HG02610 (cell line): ENCODE results near the gene AHRR.
"Not testable (repeated sequence)": the region's sequence is repeated elsewhere in the genome, so short reads cannot be mapped to it uniquely, and the experiment has no call there.

Source experiments
- ATAC-seq: cut with Tn5 transposase; IDR thresholded peaks from one replicate; pipeline ENCODE4 v1.9.1; 2021; ENCODE audit warnings: mild to moderate bottlenecking, moderate library complexity; ENCODE audit not compliant: unreplicated experiment

AHRR gene

GRCh38 chr5:305050-305449 is 16.5 kb upstream of the AHRR start:
- ATAC-seq: no peak

DNA sequence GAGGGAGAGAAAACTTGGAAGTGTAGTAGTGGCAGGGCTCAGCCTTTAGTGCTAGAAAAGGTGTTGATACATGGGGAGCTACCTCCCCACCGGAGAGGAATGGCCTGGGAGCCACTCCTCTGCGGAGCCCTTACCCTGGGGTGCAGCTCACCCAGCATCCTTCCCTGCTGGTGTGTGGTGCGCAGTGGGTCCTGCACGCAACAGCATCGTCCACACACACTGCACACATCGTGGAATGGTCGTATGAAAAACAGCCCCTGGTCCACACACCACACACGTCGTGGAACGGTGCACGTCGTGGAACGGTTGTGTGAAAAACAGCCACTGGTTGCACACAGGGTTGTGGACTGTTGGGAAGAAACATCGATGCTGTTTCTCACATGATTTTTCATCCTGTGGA is 16.1 kb upstream of the AHRR start:
- ATAC-seq: no peak

DNA sequence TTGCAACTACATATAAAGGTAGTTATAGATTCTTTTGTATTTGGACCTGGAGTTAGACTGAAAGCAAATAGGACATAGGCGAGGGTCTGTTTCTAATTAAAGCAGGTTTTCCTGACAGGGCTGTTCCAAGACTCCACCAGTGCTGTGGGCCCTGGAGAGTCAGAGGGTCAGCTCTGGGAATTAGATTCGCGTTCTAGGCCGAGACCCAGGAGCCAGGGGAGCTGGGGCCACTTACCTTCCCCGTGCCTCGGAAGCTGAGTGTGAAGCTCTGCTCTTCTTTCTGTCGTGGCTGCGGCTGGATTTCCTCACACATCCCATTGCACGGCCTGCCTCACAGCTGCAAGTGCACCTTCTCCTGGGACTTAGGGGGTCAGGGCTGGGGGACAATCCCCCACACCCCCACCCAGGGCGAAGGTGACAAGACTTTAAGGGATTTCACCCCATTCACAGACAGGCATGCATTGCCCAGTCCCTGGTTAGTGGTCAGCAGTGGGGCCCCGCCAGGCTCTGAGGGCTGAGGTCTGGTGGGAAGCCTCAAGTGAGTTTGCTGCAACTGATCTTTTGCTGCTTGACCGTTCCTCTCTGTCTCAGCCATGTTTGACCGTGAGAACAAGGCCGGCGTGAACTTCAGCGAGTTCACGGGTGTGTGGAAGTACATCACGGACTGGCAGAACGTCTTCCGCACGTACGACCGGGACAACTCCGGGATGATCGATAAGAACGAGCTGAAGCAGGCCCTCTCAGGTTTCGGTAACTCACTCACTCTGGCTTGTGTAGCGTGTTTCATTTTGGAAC is 15.3 kb upstream of the AHRR start:
- no peak for ATAC-seq

DNA sequence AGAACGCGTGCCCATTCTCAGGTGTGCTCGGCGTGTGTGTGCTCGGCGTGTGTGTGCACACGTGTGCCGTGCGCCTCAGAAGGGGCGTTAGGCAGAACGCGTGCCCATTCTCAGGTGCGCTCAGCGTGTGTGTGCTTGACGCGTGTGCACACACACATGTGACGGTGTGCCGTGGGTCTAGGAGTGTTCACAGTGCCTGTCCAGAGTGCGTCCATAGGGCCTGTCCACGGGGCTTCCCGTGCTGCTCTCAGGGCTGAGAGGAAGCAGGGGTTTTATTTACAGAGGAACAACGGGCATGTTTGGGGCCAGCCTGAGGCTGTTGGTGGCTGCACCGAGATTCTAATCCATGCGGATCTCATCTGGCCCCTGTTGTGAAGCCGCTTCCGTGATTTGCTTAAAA is 14.2 kb upstream of the AHRR start:
- ATAC-seq: no peak

GRCh38 chr5:307794-308579 is 13.5 kb upstream of the AHRR start:
- no peak for ATAC-seq

- ATAC-seq: no peak
Observed at GRCh38 chr5:308672-309271, 12.7 kb upstream of the AHRR start.

GRCh38 chr5:309831-310230 is 11.7 kb upstream of the AHRR start:
- not testable (repeated sequence) for ATAC-seq

GRCh38 chr5:310516-310915 is 11.0 kb upstream of the AHRR start:
- ATAC-seq: no peak

DNA sequence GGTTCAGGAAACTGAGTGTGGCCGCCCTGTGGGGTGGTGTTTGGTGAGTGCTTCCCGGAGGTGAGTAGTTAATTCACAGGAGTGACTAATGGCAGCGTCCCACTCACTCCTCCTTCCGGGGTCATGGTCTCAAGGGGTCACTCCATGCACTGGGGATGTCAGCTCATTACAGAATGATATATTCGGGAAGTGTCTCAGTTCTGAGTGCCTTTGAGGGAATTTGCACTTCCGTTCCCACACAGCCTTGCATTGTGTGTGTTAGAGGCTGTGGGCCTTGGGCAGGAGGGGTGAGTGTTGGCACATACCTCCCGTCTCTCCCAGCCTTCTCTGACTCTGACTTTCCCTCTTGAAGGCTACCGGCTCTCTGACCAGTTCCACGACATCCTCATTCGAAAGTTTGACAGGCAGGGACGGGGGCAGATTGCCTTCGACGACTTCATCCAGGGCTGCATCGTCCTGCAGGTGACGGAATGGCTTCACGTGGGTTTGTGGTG is 10.5 kb upstream of the AHRR start:
- no peak for ATAC-seq

DNA sequence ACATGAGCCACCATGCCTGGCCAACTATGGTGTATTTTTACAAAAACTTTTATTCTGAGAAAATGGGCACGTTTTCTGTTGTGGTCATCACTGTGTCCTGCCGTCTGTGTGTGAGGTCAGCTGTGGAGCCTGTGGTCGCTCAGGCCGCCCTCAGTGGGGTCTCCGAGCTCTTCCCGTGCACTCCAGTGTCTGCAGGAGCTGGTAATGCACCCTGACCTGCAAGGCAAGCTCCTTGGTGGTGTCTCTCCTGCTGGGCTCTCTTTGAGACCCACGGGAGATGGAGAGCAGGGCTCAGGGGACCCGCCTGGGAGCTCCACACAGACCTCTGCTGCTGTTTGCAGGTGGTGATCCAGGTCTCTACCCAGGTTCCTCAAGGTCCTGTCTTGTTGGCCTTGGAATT is 9.6 kb upstream of the AHRR start:
- no peak for ATAC-seq

DNA sequence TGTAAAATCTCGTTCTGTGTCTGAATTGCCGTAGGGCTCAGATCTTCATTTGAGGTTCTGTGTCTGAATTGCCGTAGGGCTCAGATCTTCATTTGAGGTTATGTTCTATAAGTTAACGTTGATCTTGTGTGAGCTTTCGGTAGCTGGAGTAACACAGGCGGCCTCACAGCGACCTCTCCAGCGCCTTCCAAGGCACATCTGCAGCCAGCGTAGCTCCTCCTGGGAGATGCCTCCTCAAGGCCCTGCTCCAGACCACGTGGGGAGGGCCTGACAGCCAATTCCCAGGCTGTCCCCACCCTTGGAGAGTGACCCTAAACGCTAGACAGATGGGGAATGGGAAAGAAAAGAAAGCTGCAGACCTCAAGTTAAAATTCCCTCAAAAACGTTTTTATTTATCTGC is 8.7 kb upstream of the AHRR start:
- ATAC-seq: no peak

DNA sequence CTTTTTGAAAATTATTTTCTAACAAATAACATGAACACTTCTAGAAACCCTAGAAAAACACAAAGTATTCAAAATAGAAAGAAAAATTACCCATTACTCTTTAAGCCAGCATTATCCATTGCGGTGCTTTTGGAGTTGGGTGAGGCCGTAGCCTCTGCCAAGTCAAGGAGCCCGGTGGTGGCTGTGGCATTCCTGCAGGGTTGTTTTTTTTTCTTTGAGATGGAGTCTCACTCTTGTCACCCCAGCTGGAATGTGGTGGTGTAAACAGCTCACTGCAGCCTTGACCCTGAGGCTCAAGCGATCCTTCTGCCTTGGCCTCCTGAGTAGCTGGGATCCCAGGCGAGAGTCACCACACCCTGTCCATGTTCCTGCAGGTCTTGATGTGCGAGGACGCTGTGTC is 8.2 kb upstream of the AHRR start:
- ATAC-seq: no peak

DNA sequence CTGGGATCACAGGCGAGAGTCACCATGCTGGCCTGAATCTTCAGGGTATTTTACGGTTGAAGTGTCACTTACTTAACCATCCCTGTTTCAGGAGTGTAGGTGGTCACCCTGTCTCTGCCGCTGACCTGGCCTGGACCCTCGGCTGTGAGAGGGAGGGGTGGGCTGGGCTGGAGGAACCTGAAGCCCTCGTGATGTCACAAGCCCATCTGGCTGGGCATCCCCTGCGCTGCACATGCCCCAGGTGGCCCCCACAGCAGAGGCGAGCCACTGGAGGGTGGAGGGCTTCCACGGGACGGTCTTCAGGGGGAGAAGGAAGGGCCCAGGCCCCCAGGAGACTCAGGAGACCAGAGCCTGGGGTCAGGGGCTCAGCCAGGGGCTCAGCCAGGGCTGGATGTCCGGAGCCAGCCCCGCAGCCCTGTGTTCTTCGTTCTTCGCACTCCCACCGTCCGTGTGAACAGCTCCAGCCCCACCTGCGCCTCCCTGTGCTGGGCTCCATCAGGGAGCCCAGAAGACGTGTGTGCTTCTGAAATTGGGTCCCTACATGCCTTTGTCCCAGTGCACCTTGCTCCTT is 7.6 kb upstream of the AHRR start:
- ATAC-seq: no peak

DNA sequence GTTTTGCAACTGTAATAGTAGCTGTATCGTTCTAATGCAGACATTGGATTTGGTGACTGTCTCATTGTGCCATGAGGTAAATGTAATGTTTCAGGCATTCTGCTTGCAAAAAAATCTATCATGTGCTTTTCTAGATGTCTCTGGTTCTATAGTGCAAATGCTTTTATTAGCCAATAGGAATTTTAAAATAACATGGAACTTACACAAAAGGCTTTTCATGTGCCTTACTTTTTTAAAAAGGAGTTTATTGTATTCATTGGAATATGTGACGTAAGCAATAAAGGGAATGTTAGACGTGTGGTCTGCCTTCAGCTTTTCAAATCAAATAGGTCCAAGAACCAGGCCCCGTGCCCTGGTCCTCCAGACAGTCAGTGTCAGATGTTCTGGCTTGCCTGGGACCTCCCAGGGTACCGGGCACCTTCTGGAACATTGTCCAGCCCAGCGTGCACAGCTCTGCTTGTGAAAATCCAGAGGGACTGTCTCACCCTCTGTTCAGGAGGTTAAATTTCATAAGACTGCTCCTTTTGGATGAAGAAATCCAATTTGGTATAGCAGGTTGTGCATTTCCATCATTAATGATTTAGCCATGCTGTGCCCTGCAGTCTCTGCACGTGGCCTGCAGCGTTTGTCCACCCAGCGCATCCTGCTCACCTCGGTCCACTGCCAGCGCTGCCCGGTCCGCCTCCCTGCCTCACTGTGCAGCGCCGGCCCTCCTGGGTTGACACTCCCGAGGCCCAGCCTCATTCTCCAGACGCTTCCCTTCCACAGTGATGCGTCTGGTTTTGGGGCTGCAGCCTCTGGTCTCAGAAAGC is 6.6 kb upstream of the AHRR start:
- no peak for ATAC-seq

DNA sequence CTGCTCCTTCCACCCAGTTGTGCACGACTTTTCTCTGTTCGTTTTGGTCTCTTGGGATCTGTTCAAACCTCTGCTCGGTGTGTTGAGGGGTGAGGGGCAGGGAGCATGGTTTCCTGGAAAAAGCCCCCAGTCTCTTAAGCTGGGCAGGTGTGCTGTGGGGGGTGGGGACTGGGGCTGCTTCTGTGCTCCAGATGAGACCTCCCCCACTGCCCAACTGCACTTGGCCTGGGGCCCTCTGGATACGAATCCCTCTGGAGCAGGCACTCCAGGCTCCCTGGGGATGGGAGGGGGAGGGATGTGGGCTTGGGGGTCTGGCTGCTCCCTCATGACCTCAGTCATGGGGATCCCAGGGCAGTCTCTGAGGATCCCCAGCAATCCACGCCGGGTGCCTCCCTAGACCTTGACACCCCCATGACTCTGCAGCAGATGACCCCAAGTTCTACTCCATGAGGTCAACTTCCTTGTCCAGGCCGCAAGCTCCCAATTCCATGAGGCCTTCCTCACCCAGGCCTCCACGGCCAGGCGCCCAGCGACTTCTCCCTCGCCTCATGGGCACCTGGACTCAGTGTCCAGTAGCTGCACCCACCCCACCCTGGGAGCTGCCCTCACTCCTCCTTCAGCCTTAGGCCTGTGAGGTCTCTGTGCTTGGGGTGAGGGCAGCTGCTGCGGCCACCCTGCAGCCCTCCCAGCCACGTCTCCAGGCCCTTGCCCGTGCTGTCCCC is 5.9 kb upstream of the AHRR start:
- ATAC-seq: no peak

DNA sequence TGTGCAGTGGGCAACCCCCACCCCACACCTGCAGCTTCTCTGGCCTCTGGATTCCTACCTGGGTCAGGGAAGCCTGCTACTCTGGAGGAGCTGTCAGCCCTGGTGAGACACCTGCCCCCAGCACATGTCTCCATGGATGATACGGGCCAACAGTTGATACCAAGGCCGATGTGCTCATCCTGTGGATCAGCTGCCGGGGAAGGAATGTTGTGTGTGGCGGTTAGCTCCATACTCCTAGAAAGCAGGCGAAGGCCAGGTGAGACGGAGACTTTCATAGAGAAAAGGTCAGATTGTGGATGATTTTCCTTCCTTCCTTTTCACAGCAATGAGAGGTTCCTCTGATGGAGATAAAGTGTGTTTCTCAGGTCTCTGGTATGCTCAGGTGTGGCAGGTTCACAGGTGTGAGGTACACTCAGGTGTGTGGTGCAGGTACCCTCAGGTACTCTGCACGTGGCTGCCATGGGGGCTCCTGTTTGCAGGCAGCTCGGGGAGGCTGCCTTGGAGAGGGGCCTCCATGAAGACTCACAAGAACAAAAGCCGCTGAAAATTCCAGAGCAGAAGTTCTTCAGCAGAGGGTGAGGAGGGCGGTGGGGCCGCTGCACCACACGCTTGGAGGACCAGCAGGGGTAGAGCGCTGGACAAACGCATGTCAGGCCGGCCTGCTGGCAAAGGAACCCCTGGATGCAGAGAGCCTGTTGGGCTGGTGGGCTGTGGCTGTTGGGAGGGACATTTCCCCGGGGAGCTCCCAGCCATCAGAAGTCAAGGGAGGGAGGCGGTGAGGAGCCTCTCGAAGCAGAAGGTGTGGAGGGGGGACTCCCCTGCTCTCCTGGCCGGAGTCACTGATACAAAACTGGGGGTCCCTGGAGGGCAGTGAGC is 5.1 kb upstream of the AHRR start:
- no peak for ATAC-seq

DNA sequence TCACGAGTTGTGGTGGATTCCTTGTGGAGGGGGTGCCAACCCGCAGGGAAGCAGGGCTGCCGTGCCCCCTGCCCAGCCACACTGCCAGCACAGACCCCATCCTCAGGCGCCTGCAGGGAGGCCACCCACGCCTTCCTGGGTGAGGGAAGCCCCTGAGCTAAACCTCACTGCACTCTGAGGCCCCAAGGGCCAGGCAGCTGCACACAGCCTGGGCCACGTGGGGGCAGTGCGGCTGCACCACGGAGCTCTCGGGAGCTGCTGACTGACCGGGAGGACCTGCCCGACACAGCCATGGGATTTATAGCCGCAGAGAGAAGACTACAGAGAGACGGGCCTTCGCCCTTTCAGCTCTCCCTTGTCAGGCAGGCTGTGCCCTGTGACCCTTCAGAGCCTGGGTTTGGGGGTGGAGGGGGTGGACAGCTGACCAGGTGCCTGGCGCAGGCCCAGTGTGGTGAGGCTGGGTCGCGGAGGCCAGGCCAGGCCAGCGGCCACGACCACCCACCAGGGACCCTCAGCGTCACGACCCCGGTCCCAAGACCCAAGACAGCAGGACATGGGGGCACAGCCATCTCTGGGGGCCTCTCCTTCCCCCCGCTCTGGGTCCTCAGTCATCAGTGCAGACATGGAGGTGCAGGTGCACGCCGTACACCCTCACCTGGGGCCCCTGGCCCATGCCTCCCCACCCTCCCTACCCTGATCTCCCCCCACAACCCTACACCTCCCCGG is 4.3 kb upstream of the AHRR start:
- peak; percentile 59 for ATAC-seq

GRCh38 chr5:318341-318897 is 3.1 kb upstream of the AHRR start:
- no peak for ATAC-seq
